ENCODE measurements around the gene FGR.

The FGR gene

GRCh38 chr1:27563591-27564471, 71.2 kb downstream of the FGR start:
- peak overlapping the region; percentile 97 to 99 for H3K27ac ChIP-seq
- intact Hi-C loops (cut with DNase I; ENCODE audit: low total_unique reads) = no loop called here
- H3K36me3 ChIP-seq = peaks cover 0 to 3% (median 0%) of the 10 kb centered on the region in 3 donors
- peaks cover 29 to 92% (median 90%) of the 10 kb centered on the region in 4 donors for H3K4me1 ChIP-seq
- peak; percentile 77 to 93 for DNase-seq
- no peaks in the 10 kb centered on the region for H3K27me3 ChIP-seq
- H3K4me3 ChIP-seq = peak overlapping the region in 1 of 2 donors; percentile 23
- H3K9me3 ChIP-seq = no peaks in the 10 kb centered on the region
- TF ChIP-seq CTCF (IDR thresholded peaks at IDR 0.05) = no peak

GRCh38 chr1:27563341-27563590, 71.7 kb downstream of the FGR start:
- no peak for DNase-seq
- peak overlapping the region; percentile 97 to 99 for H3K27ac ChIP-seq
- no peak for TF ChIP-seq CTCF (IDR thresholded peaks at IDR 0.05)
- H3K4me3 ChIP-seq = peak overlapping the region in 1 of 2 donors; percentile 12
- peaks cover 29 to 93% (median 88%) of the 10 kb centered on the region in 4 donors for H3K4me1 ChIP-seq
- no peaks in the 10 kb centered on the region for H3K9me3 ChIP-seq
- intact Hi-C loops (cut with DNase I; ENCODE audit: low total_unique reads) = no loop called here
- no peaks in the 10 kb centered on the region for H3K27me3 ChIP-seq
- H3K36me3 ChIP-seq = peaks cover 0 to 8% (median 5%) of the 10 kb centered on the region in 3 donors

- Histone ChIP-seq H3K4me1 (peaks cover 29 to 93% (median 87%) of the 10 kb centered on the region in 4 donors), H3K4me3 (peak overlapping the region in 1 of 2 donors; percentile 28), H3K9me3 (no peaks in the 10 kb centered on the region), H3K36me3 (peaks cover 0 to 14% (median 10%) of the 10 kb centered on the region in 3 donors), H3K27me3 (no peaks in the 10 kb centered on the region), H3K27ac (peak overlapping the region; percentile 97 to 99)
- no peak for DNase-seq
- no peak for TF ChIP-seq CTCF (IDR thresholded peaks at IDR 0.05)
- intact Hi-C loops (cut with DNase I; ENCODE audit: low total_unique reads) = no loop called here
Observed at GRCh38 chr1:27562534-27563340, 72.2 kb downstream of the FGR start.

Data from tibial artery (tissue), 4 donors.